Erythroblast (primary cell): ENCODE data around the gene RAP1GAP2.

ENCODE experiments used
- GATA1 ChIP-seq: IDR thresholded peaks from 2 replicates; pipeline ENCODE4 v1.6.1; 2011; ENCODE audit warnings: low read depth, mild to moderate bottlenecking, control low read depth, low read length, moderate library complexity
- POLR2A ChIP-seq: IDR thresholded peaks from 2 replicates; pipeline ENCODE4 v1.6.1; 2011; ENCODE audit warnings: mild to moderate bottlenecking, low read length

- TF ChIP-seq POLR2A (no peak), GATA1 (no peak)
These were observed 139.4 kb downstream of the RAP1GAP2 start for GRCh38 chr17:2935632-2936031.
